HepG2 (cell line): Measurements from ENCODE around the gene TSACC. TPM values are rescaled to one million over a fixed set of nuclear protein-coding genes. Genes with fewer than 3 reads are reported as not detected.

Experiments
- BRCA1 ChIP-seq: sonication (generic); formaldehyde crosslinking; IDR thresholded peaks from 2 replicates; pipeline ENCODE4 v1.4.0; 2020; ENCODE audit warnings: missing genetic modification reagents
- CEBPZ ChIP-seq: IDR thresholded peaks from 2 replicates; pipeline ENCODE4 v1.6.1; 2012; ENCODE audit warnings: low read length, improper control_type of control experiment
- CSRNP1 ChIP-seq: sonication (generic); formaldehyde crosslinking; IDR thresholded peaks from 2 replicates; pipeline ENCODE4 v1.8.1; 2023; ENCODE audit warnings: mild to moderate bottlenecking, missing genetic modification reagents
- HINFP ChIP-seq: sonication (generic); formaldehyde crosslinking; IDR thresholded peaks from 2 replicates; pipeline ENCODE4 v1.4.0; 2020; ENCODE audit warnings: low read depth, mild to moderate bottlenecking, missing genetic modification reagents
- KAT7 ChIP-seq: IDR thresholded peaks from 2 replicates; pipeline ENCODE4 v1.6.1; 2018; ENCODE audit warnings: borderline replicate concordance, missing compliant biosample characterization
- KLF6 ChIP-seq: IDR thresholded peaks from 2 replicates; pipeline ENCODE4 v1.8.0; 2016; ENCODE audit warnings: missing biosample characterization, missing genetic modification reagents
- MEF2D ChIP-seq: sonication (generic); formaldehyde crosslinking; IDR thresholded peaks from 2 replicates; pipeline ENCODE4 v1.5.1; 2020; ENCODE audit warnings: mild to moderate bottlenecking, missing genetic modification reagents
- NFKBIZ ChIP-seq: IDR thresholded peaks from 2 replicates; pipeline ENCODE4 v1.6.1; 2018; ENCODE audit warnings: missing genetic modification reagents, missing compliant biosample characterization
- NFYB ChIP-seq: sonication (generic); formaldehyde crosslinking; IDR thresholded peaks from 2 replicates; pipeline ENCODE4 v1.4.0; 2020; ENCODE audit warnings: missing genetic modification reagents
- REST ChIP-seq, 2 experiments: IDR thresholded peaks; 2 replicates each; pipeline ENCODE4 v1.6.1; 2011 to 2012; ENCODE audit warnings: low read length in 2 of 2, borderline replicate concordance in 1 of 2, low read depth in 1 of 2, mild to moderate bottlenecking in 1 of 2, moderate library complexity in 1 of 2
- RNF2 ChIP-seq: fragments of 450-650 bp; conservative IDR thresholded peaks from 2 replicates; pipeline ENCODE4 v1.6.1; 2016; ENCODE audit warnings: low read depth
- SRF ChIP-seq: IDR thresholded peaks from 2 replicates; pipeline ENCODE4 v1.6.1; 2011; ENCODE audit warnings: mild to moderate bottlenecking, low read depth, low read length, moderate library complexity
- SRSF4 ChIP-seq: fragments of 200-400 bp; formaldehyde crosslinking; IDR thresholded peaks from one replicate; pipeline ENCODE4 v1.6.1; 2018; ENCODE audit warnings: mild to moderate bottlenecking, low read depth, low read length, moderate library complexity; ENCODE audit not compliant: poor library complexity, severe bottlenecking
- SUZ12 ChIP-seq: fragments of 150-350 bp; IDR thresholded peaks from 2 replicates; pipeline ENCODE4 v1.6.1; 2014; ENCODE audit warnings: low read depth, low read length
- YY1 ChIP-seq: IDR thresholded peaks from 2 replicates; pipeline ENCODE4 v1.6.1; 2011; ENCODE audit warnings: low read length, low read depth, moderate library complexity, mild to moderate bottlenecking; ENCODE audit not compliant: insufficient read depth, insufficient replicate concordance
- ZNF205 ChIP-seq: IDR thresholded peaks from 2 replicates; pipeline ENCODE4 v1.6.1; 2018; ENCODE audit warnings: missing biosample characterization, missing genetic modification reagents
- ZNF383 ChIP-seq: sonication (generic); formaldehyde crosslinking; IDR thresholded peaks from 2 replicates; pipeline ENCODE4 v1.4.0; 2020; ENCODE audit warnings: missing genetic modification reagents, mild to moderate bottlenecking, borderline replicate concordance
- ZNF652 ChIP-seq: IDR thresholded peaks from 2 replicates; pipeline ENCODE4 v1.6.1; 2016; ENCODE audit warnings: low read depth, borderline replicate concordance
- ZNF709 ChIP-seq: sonication (generic); formaldehyde crosslinking; IDR thresholded peaks from 2 replicates; pipeline ENCODE4 v1.5.0; 2020; ENCODE audit warnings: mild to moderate bottlenecking, missing genetic modification reagents
- polyA plus RNA-seq, 8 experiments: library from polyadenylated mRNA; depleted of rRNA in 3 of 8; stranded (reverse) in 7 of 8; unstranded in 1 of 8; fragments of >200 nt; fragmentation: Illumina TruSeq in 4 of 8; extraction: Trizol in 4 of 8; gene quantifications; 2 replicates each; pipeline versions ENCODE4 v1.2.1 to v1.2.3, GENCODE V29; 2011 to 2016; ENCODE audit warnings: low read depth in 4 of 8, missing spikeins in 1 of 8, mixed read lengths in 1 of 8; ENCODE audit not compliant: insufficient read depth in 1 of 8
- total RNA-seq, 5 experiments: library from RNA; depleted of rRNA; stranded (reverse); fragments of >200 nt; fragmentation: Illumina TruSeq; extraction: Trizol; gene quantifications; 2 replicates each; pipeline ENCODE4 v1.2.3, GENCODE V29; 2016; ENCODE audit warnings: low read depth in 1 of 5

TSACC gene
- total and polyA plus RNA-seq, 2 of the 13 experiments (the other 11 are each of a cell fraction or from before 2014, with no cell fraction given), result 1.5 to 2.6 TPM

- no peak for TF ChIP-seq CEBPZ
- TF ChIP-seq NFKBIZ (CRISPR knock-in tag), result peak; percentile 90; the same call in 1 of the 2 replicates
- TF ChIP-seq ZNF205 (CRISPR knock-in tag), result peak; percentile 65; the same call in 1 of the 2 replicates
- TF ChIP-seq ZNF652, result peak; percentile 54
- no peak for TF ChIP-seq BRCA1 (CRISPR knock-in tag)
- peak; percentile 97 for TF ChIP-seq MEF2D
- TF ChIP-seq KAT7 (CRISPR knock-in tag), result no peak
- 0 out of 2 replicates have a peak, but pooled peaks have one; percentile 53 for TF ChIP-seq HINFP
- peak; percentile 25; the same call in 1 of the 2 replicates for TF ChIP-seq SRF
- TF ChIP-seq NFYB (CRISPR knock-in tag), result peak; percentile 42; the same call in 1 of the 2 replicates
- peak in 1 of 2 experiments; percentile 59; a peak in 2 of 4 replicates for TF ChIP-seq REST (IDR thresholded peaks at IDR 0.05; ENCODE audit: borderline replicate concordance in 1 of 2, low read depth in 1 of 2, low read length in 2 of 2)
- no peak for TF ChIP-seq RNF2
- TF ChIP-seq ZNF383 (CRISPR knock-in tag), result no peak
- TF ChIP-seq YY1, result no peak
- TF ChIP-seq ZNF709 (CRISPR knock-in tag), result peak; percentile 20; the same call in 1 of the 2 replicates
- TF ChIP-seq CSRNP1 (CRISPR knock-in tag), result peak; percentile 76; the same call in 1 of the 2 replicates
- TF ChIP-seq KLF6 (CRISPR knock-in tag), result no peak
- TF ChIP-seq SRSF4, result no peak
- no peak for TF ChIP-seq SUZ12
Measured at GRCh38 chr1:156371553-156372264, 33.4 kb downstream of the TSACC start (continued).
